Thyroid gland (tissue), 4 donors: ENCODE data around the gene SAMMSON. TPM values are rescaled to one million over a fixed set of nuclear protein-coding genes. Genes with fewer than 3 reads are reported as not detected.

Source experiments
- DNase-seq, 2 donors: peaks; one replicate each; pipeline ENCODE4 v3.0.0-alpha.2; 2019
- H3K27ac ChIP-seq, 3 donors: fragments of 200-600 bp; sonication (generic); 1 replicate in 2 of 3; 2 replicates in 1 of 3; pipeline ENCODE4 v1.5.1; 2016 to 2019; ENCODE audit warnings: mild to moderate bottlenecking in 1 of 3, moderate library complexity in 1 of 3
- H3K27me3 ChIP-seq: fragments of 200-600 bp; sonication (generic); one replicate; pipeline ENCODE4 v1.5.1; 2019
- H3K36me3 ChIP-seq, 2 donors: fragments of 200-600 bp; sonication (generic); one replicate each; pipeline ENCODE4 v1.5.1; 2016 to 2019
- H3K4me1 ChIP-seq, 2 donors: fragments of 200-600 bp; sonication (generic); one replicate each; pipeline ENCODE4 v1.5.1; 2017 to 2019
- H3K4me3 ChIP-seq, 3 donors: fragments of 200-600 bp; sonication (generic); replicated peaks in 1 of 3; 1 replicate in 2 of 3; 2 replicates in 1 of 3; pipeline ENCODE4 v1.5.1; 2016; ENCODE audit warnings: mild to moderate bottlenecking in 1 of 3
- H3K9me3 ChIP-seq: fragments of 200-600 bp; sonication (generic); one replicate; pipeline ENCODE4 v1.5.1; 2017
- POLR2A ChIP-seq, 2 donors: fragments of 450-650 bp; IDR thresholded peaks; one replicate each; pipeline ENCODE4 v1.6.1; 2017; ENCODE audit warnings: antibody characterized with exemption in 2 of 2, mild to moderate bottlenecking in 2 of 2, moderate library complexity in 1 of 2
- WGBS, 2 donors: methylation state at CpG; one replicate each; pipeline ENCODE4 v1.1.5; 2017; 5-methylcytosine and 5-hydroxymethylcytosine counted together
- intact Hi-C: fragments of 100-400 bp; cut with DNase I; formaldehyde crosslinking; loops from one replicate; pipeline ENCODE4 v1.15.1; 2023
- total RNA-seq, 4 donors: library from RNA; depleted of rRNA; stranded (reverse); fragments of >200 nt; gene quantifications; one replicate each; pipeline ENCODE4 v1.2.3, GENCODE V29; 2016
- TF ChIP-seq, protein P1 (sequence below), 6 experiments: fragments of 200-600 bp in 3 of 6; fragments of 450-650 bp in 3 of 6; sonication (generic) in 3 of 6; IDR thresholded peaks; one replicate each; pipeline ENCODE4 v1.5.1; 2016 to 2019; ENCODE audit warnings: antibody characterized with exemption in 6 of 6, mild to moderate bottlenecking in 2 of 6, inconsistent platforms in 1 of 6, moderate library complexity in 1 of 6

Gene SAMMSON
- total RNA-seq, 4 donors from 2014 or later = 0.27 to 0.75 (median 0.63) TPM

GRCh38 chr3:70056081-70056480, 56.5 kb downstream of the SAMMSON start:
- intact Hi-C loops = no loop called here
- no peak for TF ChIP-seq POLR2A (IDR thresholded peaks at IDR 0.05)
- TF ChIP-seq, protein P1, sequence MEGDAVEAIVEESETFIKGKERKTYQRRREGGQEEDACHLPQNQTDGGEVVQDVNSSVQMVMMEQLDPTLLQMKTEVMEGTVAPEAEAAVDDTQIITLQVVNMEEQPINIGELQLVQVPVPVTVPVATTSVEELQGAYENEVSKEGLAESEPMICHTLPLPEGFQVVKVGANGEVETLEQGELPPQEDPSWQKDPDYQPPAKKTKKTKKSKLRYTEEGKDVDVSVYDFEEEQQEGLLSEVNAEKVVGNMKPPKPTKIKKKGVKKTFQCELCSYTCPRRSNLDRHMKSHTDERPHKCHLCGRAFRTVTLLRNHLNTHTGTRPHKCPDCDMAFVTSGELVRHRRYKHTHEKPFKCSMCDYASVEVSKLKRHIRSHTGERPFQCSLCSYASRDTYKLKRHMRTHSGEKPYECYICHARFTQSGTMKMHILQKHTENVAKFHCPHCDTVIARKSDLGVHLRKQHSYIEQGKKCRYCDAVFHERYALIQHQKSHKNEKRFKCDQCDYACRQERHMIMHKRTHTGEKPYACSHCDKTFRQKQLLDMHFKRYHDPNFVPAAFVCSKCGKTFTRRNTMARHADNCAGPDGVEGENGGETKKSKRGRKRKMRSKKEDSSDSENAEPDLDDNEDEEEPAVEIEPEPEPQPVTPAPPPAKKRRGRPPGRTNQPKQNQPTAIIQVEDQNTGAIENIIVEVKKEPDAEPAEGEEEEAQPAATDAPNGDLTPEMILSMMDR (IDR thresholded peaks at IDR 0.05) = no peak
- no peaks in the 10 kb centered on the region for H3K4me1 ChIP-seq
- H3K9me3 ChIP-seq = no peaks in the 10 kb centered on the region
- no peaks in the 10 kb centered on the region for H3K27me3 ChIP-seq
- H3K27ac ChIP-seq = no peak overlapping the region
- H3K4me3 ChIP-seq = no peak overlapping the region
- H3K36me3 ChIP-seq = no peaks in the 10 kb centered on the region
- no peak for DNase-seq
- 94% methylated on average over 3 of the region's 3 CpGs for whole genome bisulfite sequencing, 2 donors

GRCh38 chr3:70057426-70057825, 57.9 kb downstream of the SAMMSON start:
- H3K4me3 ChIP-seq = no peak overlapping the region
- intact Hi-C loops = no loop called here
- no peaks in the 10 kb centered on the region for H3K36me3 ChIP-seq
- no peaks in the 10 kb centered on the region for H3K4me1 ChIP-seq
- no peaks in the 10 kb centered on the region for H3K9me3 ChIP-seq
- no peak for TF ChIP-seq POLR2A (IDR thresholded peaks at IDR 0.05)
- TF ChIP-seq, protein P1 (IDR thresholded peaks at IDR 0.05) = no peak
- 81 to 87% methylated on average over 1 of the region's 1 CpG for WGBS, 2 donors
- DNase-seq = no peak
- H3K27ac ChIP-seq = no peak overlapping the region
- no peaks in the 10 kb centered on the region for H3K27me3 ChIP-seq

DNA sequence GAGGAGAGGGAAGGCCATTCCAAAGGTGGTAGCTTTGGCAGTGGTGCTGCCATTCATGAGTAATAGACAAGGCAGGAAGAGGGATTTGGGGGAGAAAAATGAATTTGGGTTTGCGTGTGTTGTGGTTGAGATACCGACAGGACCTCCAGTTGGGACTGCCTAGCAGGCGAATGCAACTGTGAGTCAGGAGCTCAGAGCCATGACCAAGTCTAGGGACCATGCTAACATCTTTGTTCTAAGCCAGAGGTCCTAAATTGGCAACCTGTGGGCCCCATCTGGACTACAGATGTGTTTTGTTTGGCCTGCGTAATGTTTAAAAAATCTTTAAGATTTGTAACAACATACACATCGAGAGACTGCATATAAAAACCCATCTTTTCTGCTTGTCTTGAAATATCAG, 61.6 kb downstream of the SAMMSON start:
- H3K36me3 ChIP-seq = no peaks in the 10 kb centered on the region

GRCh38 chr3:70064194-70064779, 64.8 kb downstream of the SAMMSON start:
- no peaks in the 10 kb centered on the region for H3K27me3 ChIP-seq
- H3K4me1 ChIP-seq = peaks cover 9 to 12% of the 10 kb centered on the region in 2 donors
- H3K4me3 ChIP-seq = no peak overlapping the region
- H3K9me3 ChIP-seq = no peaks in the 10 kb centered on the region
- TF ChIP-seq POLR2A (IDR thresholded peaks at IDR 0.05) = no peak
- TF ChIP-seq, protein P1 (IDR thresholded peaks at IDR 0.05) = peak; percentile 35 to 93 (median 76)
- WGBS, 2 donors = 39 to 41% methylated on average over 5 of the region's 5 CpGs
- H3K27ac ChIP-seq = peak overlapping the region in 2 of 3 donors; percentile 32 to 35
- no peaks in the 10 kb centered on the region for H3K36me3 ChIP-seq
- intact Hi-C loops = loop anchor here (5.0 kb wide), 1 partner anchor 293 kb away; no protein-coding TSS in a partner anchor
- DNase-seq = peak; percentile 18 to 29

More for the DNA sequence above, 61.6 kb downstream of the SAMMSON start:
- no peaks in the 10 kb centered on the region for H3K9me3 ChIP-seq
- H3K4me3 ChIP-seq = no peak overlapping the region
- no peak for DNase-seq
- H3K4me1 ChIP-seq = no peaks in the 10 kb centered on the region
- TF ChIP-seq POLR2A (IDR thresholded peaks at IDR 0.05) = no peak
- TF ChIP-seq, protein P1 (IDR thresholded peaks at IDR 0.05) = no peak
- no peaks in the 10 kb centered on the region for H3K27me3 ChIP-seq
- 91 to 92% methylated on average over 5 of the region's 5 CpGs for WGBS, 2 donors
- no peak overlapping the region for H3K27ac ChIP-seq
- intact Hi-C loops = loop anchor here (5.0 kb wide), 1 partner anchor 296 kb away; no protein-coding TSS in a partner anchor

DNA sequence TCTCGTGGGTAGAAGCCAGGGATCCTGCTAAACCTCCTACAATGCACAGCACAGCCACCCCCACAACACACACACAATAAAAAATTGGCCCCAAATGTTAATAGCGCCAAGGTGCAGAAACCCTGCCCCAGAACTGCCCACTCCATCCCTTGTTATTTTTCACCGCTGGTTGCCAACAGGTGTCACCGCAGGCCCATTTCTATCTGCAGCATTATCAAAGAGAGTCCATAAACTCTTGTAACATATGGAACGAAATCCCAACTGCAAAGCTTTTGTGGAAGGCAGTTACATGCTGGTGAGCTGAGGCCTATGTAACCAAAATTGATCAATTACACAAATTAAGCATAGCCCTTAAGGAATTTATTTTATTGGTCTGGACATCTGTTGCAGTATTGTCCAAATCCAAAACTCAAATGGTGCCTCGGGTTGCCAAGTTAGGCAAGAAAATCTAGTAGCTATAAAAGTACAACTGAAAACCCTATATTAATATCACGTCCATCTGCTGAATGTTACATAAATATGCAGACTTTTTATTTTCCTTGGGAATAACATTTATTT, 66.2 kb downstream of the SAMMSON start:
- WGBS, 2 donors = 61 to 67% methylated on average over 7 of the region's 7 CpGs
- H3K4me3 ChIP-seq = no peak overlapping the region
- intact Hi-C loops = no loop called here
- no peaks in the 10 kb centered on the region for H3K36me3 ChIP-seq
- no peaks in the 10 kb centered on the region for H3K27me3 ChIP-seq
- no peaks in the 10 kb centered on the region for H3K9me3 ChIP-seq
- H3K4me1 ChIP-seq = peaks cover 21 to 22% of the 10 kb centered on the region in 2 donors
- TF ChIP-seq, protein P1 (IDR thresholded peaks at IDR 0.05) = peak in 4 of 6 experiments; percentile 25 to 55 (median 54)
- no peak for TF ChIP-seq POLR2A (IDR thresholded peaks at IDR 0.05)
- H3K27ac ChIP-seq = peak overlapping the region in 2 of 3 donors; percentile 2 to 5
- DNase-seq = peak; percentile 42 to 45
